Breast epithelium (tissue), 3 donors: ENCODE data around the gene ANGEL1.

Source experiments
- POLR2A ChIP-seq: fragments of 450-650 bp; IDR thresholded peaks from one replicate; pipeline ENCODE4 v1.6.1; 2016; ENCODE audit warnings: antibody characterized with exemption, mild to moderate bottlenecking, moderate library complexity
- POLR2AphosphoS5 ChIP-seq, 3 donors: sonication (generic); formaldehyde crosslinking; IDR thresholded peaks; one replicate each; pipeline ENCODE4 v1.6.1; 2017; ENCODE audit warnings: antibody characterized with exemption in 3 of 3
- TF ChIP-seq, protein P1 (sequence below), 3 donors: fragments of 450-650 bp; IDR thresholded peaks; one replicate each; pipeline ENCODE4 v1.5.1; 2016 to 2017; ENCODE audit warnings: antibody characterized with exemption in 3 of 3, mild to moderate bottlenecking in 3 of 3, moderate library complexity in 3 of 3

DNA sequence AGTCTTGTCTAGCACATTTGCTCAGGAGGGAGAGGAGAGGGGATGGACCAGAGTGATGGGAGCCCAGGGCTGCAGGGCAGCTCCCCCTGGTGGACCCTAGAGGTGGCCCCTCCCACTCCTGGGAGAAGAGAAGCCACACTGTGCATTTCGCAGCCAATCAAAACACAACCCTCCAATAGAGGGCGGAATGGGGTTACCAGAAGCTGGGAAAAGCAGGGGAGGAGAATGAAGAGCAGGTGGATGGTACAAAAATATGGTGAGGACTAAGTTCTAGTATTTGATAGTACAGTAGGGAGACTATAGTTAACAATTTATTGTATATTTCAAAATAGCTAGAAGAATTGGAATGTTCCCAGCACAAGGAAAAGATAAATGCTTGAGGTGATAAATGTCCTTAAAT, 27.8 kb downstream of the ANGEL1 start:
- TF ChIP-seq, protein P1, sequence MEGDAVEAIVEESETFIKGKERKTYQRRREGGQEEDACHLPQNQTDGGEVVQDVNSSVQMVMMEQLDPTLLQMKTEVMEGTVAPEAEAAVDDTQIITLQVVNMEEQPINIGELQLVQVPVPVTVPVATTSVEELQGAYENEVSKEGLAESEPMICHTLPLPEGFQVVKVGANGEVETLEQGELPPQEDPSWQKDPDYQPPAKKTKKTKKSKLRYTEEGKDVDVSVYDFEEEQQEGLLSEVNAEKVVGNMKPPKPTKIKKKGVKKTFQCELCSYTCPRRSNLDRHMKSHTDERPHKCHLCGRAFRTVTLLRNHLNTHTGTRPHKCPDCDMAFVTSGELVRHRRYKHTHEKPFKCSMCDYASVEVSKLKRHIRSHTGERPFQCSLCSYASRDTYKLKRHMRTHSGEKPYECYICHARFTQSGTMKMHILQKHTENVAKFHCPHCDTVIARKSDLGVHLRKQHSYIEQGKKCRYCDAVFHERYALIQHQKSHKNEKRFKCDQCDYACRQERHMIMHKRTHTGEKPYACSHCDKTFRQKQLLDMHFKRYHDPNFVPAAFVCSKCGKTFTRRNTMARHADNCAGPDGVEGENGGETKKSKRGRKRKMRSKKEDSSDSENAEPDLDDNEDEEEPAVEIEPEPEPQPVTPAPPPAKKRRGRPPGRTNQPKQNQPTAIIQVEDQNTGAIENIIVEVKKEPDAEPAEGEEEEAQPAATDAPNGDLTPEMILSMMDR (IDR thresholded peaks at IDR 0.05), result peak; percentile 26 to 47 (median 38)
- TF ChIP-seq POLR2A, result no peak
- peak in 1 of 3 donors; percentile 13 for TF ChIP-seq POLR2AphosphoS5 (IDR thresholded peaks at IDR 0.05)
